ENCODE results near the gene INTS11. TPM values are rescaled to one million over a fixed set of nuclear protein-coding genes. Genes with fewer than 3 reads are reported as not detected.

INTS11 gene
- total and polyA plus RNA-seq, 2 donors (not counting 1 experiment from before 2014, with no cell fraction given) = 149 to 245 TPM

- Mint-ChIP-seq H3K9me3 (ENCODE audit: insufficient read depth) (no peaks in the 10 kb centered on the region), H3K4me3 (peak overlapping the region; percentile 66), H3K4me1 (peaks cover 29% of the 10 kb centered on the region), H3K27ac (no peak overlapping the region), H3K27me3 (no peaks in the 10 kb centered on the region)
- H3K27me3 ChIP-seq (replicated peaks in 1 of 4; ENCODE audit: control extremely low read depth in 1 of 4, control insufficient read depth in 3 of 4, insufficient read depth in 4 of 4, low read length in 3 of 4) = no peaks in the 10 kb centered on the region
- peaks cover 36% of the 10 kb centered on the region for H3K79me2 ChIP-seq (ENCODE audit: control insufficient read depth, insufficient read depth, low read length)
- CTCF ChIA-PET = interaction anchor here (1.4 to 1.5 kb wide), 2 partner anchors 11 to 17 kb away, joined by 4 read pairs; no protein-coding TSS in a partner anchor
- no peak for DNase-seq
- POLR2A ChIA-PET = no interaction called here
- no peaks in the 10 kb centered on the region for H3K9me3 ChIP-seq (ENCODE audit: control extremely low read depth in 1 of 3, control insufficient read depth in 2 of 3, insufficient read depth in 1 of 3, low read length in 2 of 3)
- intact Hi-C loops (cut with micrococcal nuclease) = loop anchor here (1.0 kb wide), 1 partner anchor 100 kb away; the partner anchor contains the start of gene AURKAIP1
- H3K4me1 ChIP-seq (ENCODE audit: control insufficient read depth in 2 of 2, insufficient read depth in 2 of 2, low read length in 2 of 2) = peaks cover 29 to 38% of the 10 kb centered on the region in 2 donors
- TF ChIP-seq EZH2 (IDR thresholded peaks at IDR 0.05; ENCODE audit: borderline replicate concordance, insufficient read depth, low read depth, low read length, poor library complexity, severe bottlenecking) = no peak
- TF ChIP-seq CTCF (IDR thresholded peaks at IDR 0.05) = no peak
- no peak overlapping the region for H3K27ac ChIP-seq (ENCODE audit: low read length in 2 of 2)
- peak overlapping the region; percentile 98 for H2AFZ ChIP-seq (ENCODE audit: insufficient read depth, low read depth, low read length, poor library complexity, severe bottlenecking)
- H3K9ac ChIP-seq (ENCODE audit: low read length) = no peak overlapping the region
- no peak for ATAC-seq (ENCODE audit: low read depth)
- WGBS (ENCODE audit: insufficient coverage) = 97% methylated on average over 14 of the region's 15 CpGs
- H3K4me3 ChIP-seq (ENCODE audit: control extremely low read depth in 1 of 5, extremely low read depth in 1 of 5, insufficient read depth in 1 of 5, low read depth in 2 of 5, low read length in 4 of 5) = no peak overlapping the region
- peaks cover 32% of the 10 kb centered on the region for H4K20me1 ChIP-seq (ENCODE audit: control insufficient read depth, insufficient read depth, low read length, poor library complexity, severe bottlenecking)
- peak overlapping the region; percentile 93 for H3K4me2 ChIP-seq (replicated peaks; ENCODE audit: low read depth, low read length, poor library complexity, severe bottlenecking)
- H3K36me3 ChIP-seq (replicated peaks in 1 of 2; ENCODE audit: control extremely low read depth in 1 of 2, control insufficient read depth in 1 of 2, extremely low read depth in 1 of 2, insufficient read depth in 2 of 2, low read length in 1 of 2) = peaks cover 0 to under 1% of the 10 kb centered on the region in 2 experiments
These were observed 49.5 kb downstream of the INTS11 start for GRCh38 chr1:1274931-1275431.

GRCh38 chr1:1274299-1274930 is 50.0 kb downstream of the INTS11 start:
- intact Hi-C loops (cut with micrococcal nuclease) = loop anchor here (1.0 kb wide), 1 partner anchor 101 kb away; the partner anchor contains the start of gene AURKAIP1
- CTCF ChIA-PET = interaction anchor here (1.0 to 1.5 kb wide), 3 partner anchors 12 to 152 kb away, joined by 3 to 4 read pairs (median 4); no protein-coding TSS in a partner anchor
- Histone ChIP-seq H3K4me1 (ENCODE audit: control insufficient read depth in 2 of 2, insufficient read depth in 2 of 2, low read length in 2 of 2) (peaks cover 29 to 38% of the 10 kb centered on the region in 2 donors), H3K36me3 (replicated peaks in 1 of 2; ENCODE audit: control extremely low read depth in 1 of 2, control insufficient read depth in 1 of 2, extremely low read depth in 1 of 2, insufficient read depth in 2 of 2, low read length in 1 of 2) (peaks cover 0 to 4% of the 10 kb centered on the region in 2 experiments), H3K79me2 (ENCODE audit: control insufficient read depth, insufficient read depth, low read length) (peaks cover 42% of the 10 kb centered on the region), H3K4me2 (replicated peaks; ENCODE audit: low read depth, low read length, poor library complexity, severe bottlenecking) (peak overlapping the region; percentile 93), H4K20me1 (ENCODE audit: control insufficient read depth, insufficient read depth, low read length, poor library complexity, severe bottlenecking) (peaks cover 37% of the 10 kb centered on the region), H2AFZ (ENCODE audit: insufficient read depth, low read depth, low read length, poor library complexity, severe bottlenecking) (peak overlapping the region; percentile 98), H3K27ac (ENCODE audit: low read length in 2 of 2) (peak overlapping the region in 1 of 2 donors; percentile 52), H3K9me3 (ENCODE audit: control extremely low read depth in 1 of 3, control insufficient read depth in 2 of 3, insufficient read depth in 1 of 3, low read length in 2 of 3) (no peaks in the 10 kb centered on the region), H3K4me3 (ENCODE audit: control extremely low read depth in 1 of 5, extremely low read depth in 1 of 5, insufficient read depth in 1 of 5, low read depth in 2 of 5, low read length in 4 of 5) (peak overlapping the region in 4 of 5 experiments; percentile 57 to 84 (median 76)), H3K27me3 (replicated peaks in 1 of 4; ENCODE audit: control extremely low read depth in 1 of 4, control insufficient read depth in 3 of 4, insufficient read depth in 4 of 4, low read length in 3 of 4) (no peaks in the 10 kb centered on the region), H3K9ac (ENCODE audit: low read length) (peak overlapping the region; percentile 87)
- POLR2A ChIA-PET = interaction anchor here (1.1 to 1.5 kb wide), 3 partner anchors 101 to 152 kb away, joined by 5 to 8 read pairs (median 6); partner anchors contain the start of genes AURKAIP1 and MRPL20
- peak overlapping the region; percentile 66 for H3K4me3 Mint-ChIP-seq
- no peak overlapping the region for H3K27ac Mint-ChIP-seq
- no peaks in the 10 kb centered on the region for H3K9me3 Mint-ChIP-seq (ENCODE audit: insufficient read depth)
- ATAC-seq (ENCODE audit: low read depth) = no peak
- TF ChIP-seq EZH2 (IDR thresholded peaks at IDR 0.05; ENCODE audit: borderline replicate concordance, insufficient read depth, low read depth, low read length, poor library complexity, severe bottlenecking) = no peak
- no peak for TF ChIP-seq CTCF (IDR thresholded peaks at IDR 0.05)
- DNase-seq = no peak
- H3K27me3 Mint-ChIP-seq = no peaks in the 10 kb centered on the region
- 49% methylated on average over 18 of the region's 31 CpGs for WGBS (ENCODE audit: insufficient coverage)
- H3K4me1 Mint-ChIP-seq = peaks cover 33% of the 10 kb centered on the region
